Measurements from ENCODE around the gene ADAMTS17.

The ADAMTS17 gene

DNA sequence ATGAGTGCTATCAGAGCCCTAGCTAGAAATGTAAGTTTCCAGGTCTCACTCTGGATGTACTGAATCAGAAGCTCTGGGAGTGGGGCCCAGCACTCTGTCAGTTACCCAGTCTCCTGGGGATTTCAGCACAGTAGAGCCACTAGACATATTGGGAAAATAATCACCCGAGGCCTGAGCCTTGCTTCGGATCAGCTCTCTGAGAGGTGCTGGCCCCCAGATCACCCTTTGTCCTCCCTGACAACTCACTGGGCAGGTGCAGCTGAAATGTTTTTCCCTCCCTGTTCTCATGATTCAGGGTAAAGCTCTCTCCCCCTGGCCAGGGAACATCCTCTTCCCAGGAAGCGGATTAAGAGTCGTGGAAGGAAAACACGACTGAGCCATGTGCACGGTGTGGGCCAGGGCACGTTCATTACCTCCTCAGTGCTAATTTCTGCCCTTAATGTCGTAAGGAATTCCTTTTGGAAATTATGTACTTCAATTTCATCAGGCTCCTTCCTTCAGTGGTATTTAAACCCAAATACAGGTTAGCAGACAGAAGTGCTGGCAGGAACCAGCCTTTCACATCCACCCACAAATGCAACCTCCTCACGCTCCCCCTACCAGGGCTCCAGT lies 311.8 kb downstream of the ADAMTS17 start:
- Histone ChIP-seq H3K27ac (ENCODE audit: low read depth, low read length) (no peak overlapping the region), H3K4me3 (ENCODE audit: low read length) (no peak overlapping the region), H3F3A (ENCODE audit: control insufficient read depth, insufficient read depth) (no peaks in the 10 kb centered on the region), H3K4me2 (ENCODE audit: low read length) (no peak overlapping the region), H3K27me3 (ENCODE audit: control insufficient read depth, low read length) (no peaks in the 10 kb centered on the region), H3K9me2 (replicated peaks; ENCODE audit: control insufficient read depth, low read length) (no peaks in the 10 kb centered on the region), H3K9me3 (ENCODE audit: control insufficient read depth, insufficient read depth, low read length) (0 out of 2 replicates have a peak, but pooled peaks cover 3% of the 10 kb centered on the region), H4K20me1 (ENCODE audit: control insufficient read depth, insufficient read depth, low read depth, low read length) (no peaks in the 10 kb centered on the region), H3K79me2 (ENCODE audit: control insufficient read depth, low read length) (no peaks in the 10 kb centered on the region), H3K4me1 (ENCODE audit: control insufficient read depth, low read length) (no peaks in the 10 kb centered on the region), H3K36me3 (ENCODE audit: control insufficient read depth, low read length) (no peaks in the 10 kb centered on the region)
- TF ChIP-seq, protein P1, sequence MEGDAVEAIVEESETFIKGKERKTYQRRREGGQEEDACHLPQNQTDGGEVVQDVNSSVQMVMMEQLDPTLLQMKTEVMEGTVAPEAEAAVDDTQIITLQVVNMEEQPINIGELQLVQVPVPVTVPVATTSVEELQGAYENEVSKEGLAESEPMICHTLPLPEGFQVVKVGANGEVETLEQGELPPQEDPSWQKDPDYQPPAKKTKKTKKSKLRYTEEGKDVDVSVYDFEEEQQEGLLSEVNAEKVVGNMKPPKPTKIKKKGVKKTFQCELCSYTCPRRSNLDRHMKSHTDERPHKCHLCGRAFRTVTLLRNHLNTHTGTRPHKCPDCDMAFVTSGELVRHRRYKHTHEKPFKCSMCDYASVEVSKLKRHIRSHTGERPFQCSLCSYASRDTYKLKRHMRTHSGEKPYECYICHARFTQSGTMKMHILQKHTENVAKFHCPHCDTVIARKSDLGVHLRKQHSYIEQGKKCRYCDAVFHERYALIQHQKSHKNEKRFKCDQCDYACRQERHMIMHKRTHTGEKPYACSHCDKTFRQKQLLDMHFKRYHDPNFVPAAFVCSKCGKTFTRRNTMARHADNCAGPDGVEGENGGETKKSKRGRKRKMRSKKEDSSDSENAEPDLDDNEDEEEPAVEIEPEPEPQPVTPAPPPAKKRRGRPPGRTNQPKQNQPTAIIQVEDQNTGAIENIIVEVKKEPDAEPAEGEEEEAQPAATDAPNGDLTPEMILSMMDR (IDR thresholded peaks at IDR 0.05; ENCODE audit: low read depth, low read length, poor library complexity, severe bottlenecking), result no peak
- TF ChIP-seq EZH2phosphoT487 (IDR thresholded peaks at IDR 0.05; ENCODE audit: borderline replicate concordance, low read length), result no peak

DNA sequence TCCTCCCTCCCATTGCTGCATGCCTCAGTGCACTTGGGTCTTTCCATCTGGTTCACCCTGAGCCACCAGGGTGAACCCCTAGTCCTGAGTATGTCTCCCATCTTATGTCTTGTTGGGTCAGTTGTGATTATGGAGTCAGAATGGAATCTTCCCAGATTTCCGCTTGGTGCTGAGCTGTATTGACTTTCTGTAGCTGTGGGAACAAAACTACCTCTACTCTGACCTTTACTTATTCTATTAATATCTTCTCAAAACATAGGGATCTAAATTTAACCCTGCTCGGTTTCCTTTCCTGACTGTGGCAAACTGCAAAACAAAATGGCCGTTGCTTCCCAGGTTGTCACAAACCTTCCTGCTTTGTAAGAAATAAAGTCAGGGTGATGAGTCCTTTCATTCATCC lies 312.7 kb downstream of the ADAMTS17 start:
- no peaks in the 10 kb centered on the region for H3K4me1 ChIP-seq (ENCODE audit: control insufficient read depth, low read length)
- no peak overlapping the region for H3K4me2 ChIP-seq (ENCODE audit: low read length)
- no peaks in the 10 kb centered on the region for H3K9me2 ChIP-seq (replicated peaks; ENCODE audit: control insufficient read depth, low read length)
- TF ChIP-seq, protein P1 (IDR thresholded peaks at IDR 0.05; ENCODE audit: low read depth, low read length, poor library complexity, severe bottlenecking), result no peak
- no peak for TF ChIP-seq EZH2phosphoT487 (IDR thresholded peaks at IDR 0.05; ENCODE audit: borderline replicate concordance, low read length)
- 0 out of 2 replicates have a peak, but pooled peaks cover 3% of the 10 kb centered on the region for H3K9me3 ChIP-seq (ENCODE audit: control insufficient read depth, insufficient read depth, low read length)
- H3K79me2 ChIP-seq (ENCODE audit: control insufficient read depth, low read length), result no peaks in the 10 kb centered on the region
- no peaks in the 10 kb centered on the region for H3K27me3 ChIP-seq (ENCODE audit: control insufficient read depth, low read length)
- no peak overlapping the region for H3K27ac ChIP-seq (ENCODE audit: low read depth, low read length)
- H3F3A ChIP-seq (ENCODE audit: control insufficient read depth, insufficient read depth), result no peaks in the 10 kb centered on the region
- no peaks in the 10 kb centered on the region for H4K20me1 ChIP-seq (ENCODE audit: control insufficient read depth, insufficient read depth, low read depth, low read length)
- H3K36me3 ChIP-seq (ENCODE audit: control insufficient read depth, low read length), result no peaks in the 10 kb centered on the region
- no peak overlapping the region for H3K4me3 ChIP-seq (ENCODE audit: low read length)

DNA sequence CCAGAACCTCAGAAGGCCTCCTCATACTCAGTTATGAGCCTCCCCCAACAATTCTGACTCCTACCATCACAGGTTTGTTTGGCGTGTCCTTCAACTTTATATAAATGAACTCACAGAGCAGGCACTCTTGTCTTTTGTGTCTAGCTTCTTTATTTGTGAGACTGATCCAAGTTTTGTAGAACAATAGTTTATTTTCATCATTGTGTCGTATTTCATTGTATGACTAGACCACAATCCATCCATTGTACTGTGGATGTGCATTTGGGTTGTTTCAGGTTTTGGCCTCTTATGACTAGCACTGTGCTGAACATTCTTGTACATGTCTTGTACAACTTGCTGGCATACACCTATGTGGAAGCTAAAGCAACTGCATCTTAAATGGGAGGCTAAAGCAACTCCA lies 315.7 kb downstream of the ADAMTS17 start:
- no peaks in the 10 kb centered on the region for H3F3A ChIP-seq (ENCODE audit: control insufficient read depth, insufficient read depth)
- no peaks in the 10 kb centered on the region for H4K20me1 ChIP-seq (ENCODE audit: control insufficient read depth, insufficient read depth, low read depth, low read length)
- 0 out of 2 replicates have a peak, but pooled peaks cover 3% of the 10 kb centered on the region for H3K9me3 ChIP-seq (ENCODE audit: control insufficient read depth, insufficient read depth, low read length)
- H3K9me2 ChIP-seq (replicated peaks; ENCODE audit: control insufficient read depth, low read length), result no peaks in the 10 kb centered on the region
- H3K79me2 ChIP-seq (ENCODE audit: control insufficient read depth, low read length), result no peaks in the 10 kb centered on the region
- H3K27me3 ChIP-seq (ENCODE audit: control insufficient read depth, low read length), result no peaks in the 10 kb centered on the region
- H3K4me1 ChIP-seq (ENCODE audit: control insufficient read depth, low read length), result no peaks in the 10 kb centered on the region
- H3K27ac ChIP-seq (ENCODE audit: low read depth, low read length), result no peak overlapping the region
- no peak overlapping the region for H3K4me3 ChIP-seq (ENCODE audit: low read length)
- no peak for TF ChIP-seq EZH2phosphoT487 (IDR thresholded peaks at IDR 0.05; ENCODE audit: borderline replicate concordance, low read length)
- TF ChIP-seq, protein P1 (IDR thresholded peaks at IDR 0.05; ENCODE audit: low read depth, low read length, poor library complexity, severe bottlenecking), result no peak
- no peaks in the 10 kb centered on the region for H3K36me3 ChIP-seq (ENCODE audit: control insufficient read depth, low read length)
- no peak overlapping the region for H3K4me2 ChIP-seq (ENCODE audit: low read length)

Data from DOHH2 (cell line).